ENCODE results near the gene PLEK2.
"Not testable (repeated sequence)": the region's sequence is repeated elsewhere in the genome, so short reads cannot be mapped to it uniquely, and the experiment has no call there.

The PLEK2 gene

GRCh38 chr14:67411820-67412421 is at the start of gene PLEK2:
PLEK2 (minus strand) TSS chr14:67412165; CDS start chr14:67412059, 106 bp downstream.
- no peak for DNase-seq

DNA sequence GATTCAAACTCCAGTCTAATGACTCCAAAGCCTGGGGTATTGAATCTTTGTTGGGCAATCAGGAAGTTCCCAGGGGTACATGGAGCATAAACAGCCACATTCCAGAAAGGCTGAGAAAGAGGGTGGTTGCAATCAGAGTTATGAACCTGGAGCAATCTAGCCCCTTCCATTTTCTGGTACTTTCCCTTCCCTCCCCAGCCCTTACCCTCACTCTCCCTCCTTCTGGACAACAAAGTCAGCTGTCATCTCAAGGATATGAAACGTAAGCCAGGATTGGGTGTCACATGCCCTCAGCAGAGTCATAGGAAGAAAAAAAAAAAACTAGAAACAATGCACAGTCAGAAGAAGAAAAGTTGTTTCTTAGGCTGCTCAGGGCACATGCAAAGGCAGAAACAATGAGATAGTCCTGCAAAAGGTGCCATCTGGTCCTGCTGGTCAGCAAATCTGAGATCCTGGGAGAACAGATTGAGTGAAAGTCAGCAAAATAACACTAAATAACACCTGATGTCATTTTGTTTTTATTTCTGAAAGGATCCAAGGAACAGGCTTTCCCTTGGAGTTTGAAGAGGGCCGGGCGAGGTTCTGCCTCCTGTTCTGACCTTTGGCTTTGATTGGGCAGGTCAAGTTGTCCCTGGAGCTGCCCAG is 49.5 kb upstream of the PLEK2 start:
- DNase-seq = no peak

- no peak for DNase-seq
Measured at GRCh38 chr14:67459336-67459735, 47.4 kb upstream of the PLEK2 start.

DNA sequence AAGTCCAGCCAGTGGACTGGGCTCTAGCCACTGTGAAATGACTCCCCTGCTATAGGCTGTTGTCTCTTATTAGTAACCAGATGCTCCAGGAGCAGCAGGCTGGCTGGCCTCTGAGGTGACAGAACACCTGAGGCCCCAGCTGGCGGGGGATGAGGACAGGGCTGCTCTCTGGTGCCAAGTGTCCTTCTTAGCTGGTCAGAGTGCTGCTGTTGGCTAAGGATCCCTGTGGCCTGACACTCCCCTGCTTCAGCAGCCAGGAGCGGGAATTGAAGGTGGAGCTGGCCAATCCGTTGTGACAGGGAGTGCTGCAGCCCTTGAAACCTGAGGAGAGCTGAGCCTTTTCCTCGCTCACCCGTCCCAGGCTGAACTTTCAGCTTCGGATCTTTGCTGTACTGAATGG is 45.8 kb upstream of the PLEK2 start:
- peak; percentile 76 for DNase-seq

GRCh38 chr14:67456732-67457131 is 44.8 kb upstream of the PLEK2 start:
- DNase-seq = no peak

DNA sequence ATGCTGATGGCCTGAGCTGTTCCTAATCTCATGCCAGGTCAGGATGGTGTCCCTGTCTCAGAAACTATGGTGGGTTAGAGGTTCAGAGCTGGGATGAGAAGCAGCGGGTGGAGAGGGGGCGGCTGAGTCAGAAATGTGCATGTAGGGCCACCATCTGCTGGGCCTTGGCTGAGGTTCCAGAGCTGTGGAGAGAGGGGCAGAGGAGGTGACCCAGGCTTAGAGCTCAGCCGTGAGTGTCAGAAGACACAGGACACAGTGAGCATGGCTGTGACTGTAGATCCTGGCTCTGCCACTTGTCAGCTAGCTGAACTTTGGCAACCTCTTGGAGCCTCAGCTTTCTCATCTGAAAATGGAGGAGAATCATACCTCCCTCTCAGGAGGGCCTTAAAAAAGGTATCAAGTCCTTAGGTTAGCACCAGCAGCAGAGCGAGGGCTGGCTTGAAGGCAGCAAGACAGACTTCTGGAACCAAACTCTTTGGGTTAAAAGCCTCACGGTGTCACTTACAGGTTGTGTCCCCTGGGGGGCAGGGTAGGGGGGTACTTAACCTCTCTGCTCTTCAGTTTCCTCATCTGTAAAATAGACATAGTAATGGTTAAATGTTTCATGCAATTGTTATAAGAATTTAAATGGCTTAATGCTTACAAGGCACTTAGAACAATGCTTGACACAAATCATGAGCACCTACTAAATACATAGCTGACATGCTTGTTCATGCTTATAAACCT is 41.8 kb upstream of the PLEK2 start:
- DNase-seq = no peak

GRCh38 chr14:67451667-67452066 is 39.7 kb upstream of the PLEK2 start:
- not testable (repeated sequence) for DNase-seq

- no peak for DNase-seq
Measured at GRCh38 chr14:67449096-67449495, 37.1 kb upstream of the PLEK2 start.

DNA sequence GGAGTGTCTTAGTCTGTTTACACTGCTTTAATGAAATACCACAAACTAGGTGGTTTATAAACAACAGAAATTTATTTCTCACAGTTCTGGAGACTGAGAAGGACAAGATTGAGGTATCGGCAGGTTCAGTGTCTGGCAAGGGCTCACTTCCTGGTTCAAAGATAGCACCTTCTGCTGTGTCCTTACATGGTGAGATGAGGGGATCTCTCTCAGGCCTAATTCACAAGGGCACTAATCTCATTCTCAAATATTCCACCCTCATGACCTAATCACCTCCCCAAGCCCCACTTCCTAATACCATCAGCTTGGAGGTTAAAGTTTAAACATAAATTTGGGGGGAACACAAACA is 35.0 kb upstream of the PLEK2 start:
- no peak for DNase-seq

DNA sequence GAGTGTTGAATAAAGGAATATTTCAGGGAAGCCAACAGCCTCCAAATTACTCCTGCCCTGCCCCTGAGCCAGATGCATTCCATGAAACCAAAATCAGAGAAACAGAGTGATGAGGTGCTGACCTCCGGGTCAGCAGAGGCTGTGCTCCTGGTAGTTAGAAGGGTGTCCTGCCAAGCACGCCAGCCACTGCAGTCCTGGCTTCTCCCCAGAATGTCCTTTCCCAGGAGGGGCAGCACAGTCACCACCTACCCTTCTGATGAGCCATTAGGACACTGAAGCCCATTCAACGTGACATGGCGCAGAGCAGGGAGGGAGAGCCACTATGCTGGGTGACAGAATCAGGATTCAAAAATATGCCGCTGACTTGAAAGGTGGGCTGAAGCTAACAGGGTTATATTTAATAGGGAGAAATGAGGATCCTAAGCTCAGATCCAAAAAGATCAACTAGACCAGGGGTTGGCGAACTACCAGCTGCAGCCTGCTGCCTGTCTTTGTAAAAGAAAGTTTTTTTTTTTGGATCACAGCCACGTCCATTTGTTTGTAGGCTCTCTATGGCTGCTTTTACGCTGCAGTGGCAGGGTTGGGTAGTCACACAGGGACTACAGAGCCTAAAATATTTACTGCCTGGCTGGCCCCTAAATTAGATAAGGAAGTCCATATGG is 34.5 kb upstream of the PLEK2 start:
- DNase-seq = no peak

GRCh38 chr14:67444395-67444794 is 32.4 kb upstream of the PLEK2 start:
- no peak for DNase-seq

GRCh38 chr14:67442139-67442906 is 30.4 kb upstream of the PLEK2 start:
- DNase-seq = no peak

DNA sequence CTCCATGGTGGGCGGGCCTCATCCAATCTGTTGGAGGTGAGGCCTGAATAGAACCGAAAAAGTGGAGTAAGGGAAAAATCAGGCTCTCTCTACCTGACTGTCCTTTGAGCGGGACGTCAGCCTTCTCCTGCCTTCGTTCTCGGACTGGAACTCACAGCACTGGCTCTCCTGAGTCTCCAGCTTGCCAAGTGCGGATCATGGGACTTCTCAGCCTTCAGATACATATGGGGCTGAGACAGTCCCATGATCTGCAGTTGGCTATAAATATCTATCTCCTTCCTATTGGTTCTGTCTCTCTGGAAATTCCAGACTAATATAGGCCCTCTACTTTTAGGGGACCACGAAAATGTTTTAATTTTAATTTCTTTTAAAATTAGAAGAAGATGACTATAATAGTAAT is 29.7 kb upstream of the PLEK2 start:
- DNase-seq = no peak

DNA sequence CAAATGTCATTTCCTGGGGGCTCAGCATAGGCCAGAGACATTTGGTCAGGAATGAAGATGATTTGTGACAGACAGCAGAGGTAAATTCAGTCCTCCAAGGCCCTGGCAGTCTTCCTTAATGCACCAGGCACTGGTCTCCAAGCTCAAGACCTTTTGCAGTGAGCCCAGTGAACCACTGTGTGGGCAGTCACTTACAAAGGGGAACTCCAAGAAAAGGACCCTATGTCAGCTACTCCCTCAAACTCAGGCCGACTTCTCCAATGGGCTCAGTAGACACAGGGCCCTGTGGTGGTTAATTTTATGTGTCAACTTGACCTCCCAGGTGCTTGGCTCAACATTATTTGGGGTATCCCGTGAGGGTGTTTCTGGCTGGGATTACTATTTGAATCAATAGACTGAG is 29.3 kb upstream of the PLEK2 start:
- no peak for DNase-seq

- no peak for DNase-seq
Measured at GRCh38 chr14:67440513-67440912, 28.5 kb upstream of the PLEK2 start.

DNA sequence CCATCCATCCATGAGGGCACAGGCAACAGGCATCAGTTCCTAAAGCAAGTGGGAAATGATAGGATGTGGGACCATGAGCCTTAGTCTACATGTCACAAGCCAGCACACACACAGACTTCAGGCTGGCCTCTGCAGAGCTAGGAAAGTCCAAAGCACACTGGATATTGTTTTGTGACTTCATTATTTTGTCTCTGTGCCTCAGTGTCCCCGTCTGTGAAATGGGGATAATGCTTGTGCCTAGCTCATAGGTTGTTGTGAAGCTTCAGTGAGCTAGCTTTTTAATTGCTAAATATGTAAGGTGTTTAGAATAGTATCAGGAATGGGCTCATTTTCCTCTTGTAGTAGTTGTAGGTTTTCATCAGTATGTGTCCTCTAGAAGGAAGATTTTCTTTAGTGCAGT is 27.0 kb upstream of the PLEK2 start:
- no peak for DNase-seq

- no peak for DNase-seq
Measured at GRCh38 chr14:67436006-67436866, 24.3 kb upstream of the PLEK2 start.

DNA sequence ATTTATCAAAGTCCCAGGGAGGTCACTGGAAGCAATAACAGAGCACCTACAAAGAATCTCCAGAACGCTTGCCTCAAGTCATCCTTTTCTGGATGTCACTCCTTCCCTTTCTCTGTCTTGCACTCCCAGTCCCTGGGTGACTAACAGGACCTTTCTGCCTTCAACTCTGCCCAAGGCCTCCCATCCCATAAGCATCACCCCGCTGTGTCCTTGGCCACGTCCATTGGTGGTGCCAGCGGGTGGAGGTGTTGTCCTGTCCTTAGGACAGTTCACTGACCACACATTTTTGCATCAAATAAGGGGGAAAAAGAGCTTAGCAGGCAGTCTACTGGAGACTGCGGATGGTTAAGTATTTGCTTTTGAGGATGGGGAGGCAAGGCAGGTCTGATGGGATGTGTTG is 23.6 kb upstream of the PLEK2 start:
- no peak for DNase-seq

GRCh38 chr14:67432050-67432564 is 20.1 kb upstream of the PLEK2 start:
- peak; percentile 71 for DNase-seq

- no peak for DNase-seq
Measured at GRCh38 chr14:67429510-67430205, 17.7 kb upstream of the PLEK2 start.

DNA sequence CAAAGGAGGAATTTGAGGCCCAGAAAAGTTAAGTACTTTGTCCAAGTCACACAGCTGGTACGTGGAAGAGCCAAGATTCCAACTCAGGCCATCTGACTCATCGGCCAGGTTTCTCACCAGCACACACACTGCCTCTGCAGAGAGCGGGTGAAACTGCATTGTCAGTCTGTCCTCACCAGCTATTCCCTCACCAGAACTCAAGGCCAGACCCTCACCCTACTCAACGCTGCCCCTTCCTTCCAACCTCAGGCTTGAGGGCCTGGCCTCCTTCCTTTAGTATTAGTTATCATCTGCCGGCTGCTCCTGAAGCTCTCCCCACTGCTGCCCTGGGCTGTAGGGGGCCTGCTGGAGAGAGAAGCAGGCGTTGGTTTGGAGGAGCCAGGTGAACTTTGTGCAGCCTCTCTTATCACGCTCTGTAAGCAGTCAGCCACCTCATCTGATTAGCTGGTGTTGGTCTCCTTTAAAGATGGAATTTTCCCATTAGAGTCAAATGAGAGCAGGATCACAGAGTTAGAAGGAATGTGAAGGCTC is 16.6 kb upstream of the PLEK2 start:
- peak; percentile 85 for DNase-seq
